ENCODE results near the gene DCLK1.

- TF ChIP-seq POLR2A (IDR thresholded peaks at IDR 0.05) (no peak), CTCF (IDR thresholded peaks at IDR 0.05) (no peak)
Measured at GRCh38 chr13:36055366-36055765, 75.8 kb downstream of the DCLK1 start.

Measured in body of pancreas (tissue), 4 donors.